ENCODE data around the gene ZBED4. TPM values are rescaled to one million over a fixed set of nuclear protein-coding genes. Genes with fewer than 3 reads are reported as not detected.

Gene ZBED4
- total and polyA plus RNA-seq, 4 donors: 2.1 to 10.3 (median 4.8) TPM

DNA sequence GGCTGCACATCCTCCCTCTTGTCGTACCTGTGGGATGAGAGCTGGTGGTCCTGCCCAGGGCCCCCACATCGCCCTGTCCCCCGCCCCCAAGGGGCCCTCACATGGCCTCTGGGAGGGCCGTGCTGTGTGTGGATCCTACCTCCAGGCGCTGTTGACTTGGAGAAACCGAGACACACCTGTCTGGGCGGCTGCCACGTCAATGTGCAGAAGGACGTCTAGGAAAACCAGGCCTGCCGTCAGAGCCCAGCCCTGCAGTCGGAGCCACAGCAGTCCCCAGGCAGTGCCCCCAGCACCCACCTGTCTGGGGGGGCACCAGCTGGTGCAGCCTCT, 50.4 kb downstream of the ZBED4 start:
- no peak for DNase-seq (ENCODE audit: low spot score)
- TF ChIP-seq EGR1 (IDR thresholded peaks at IDR 0.05; ENCODE audit: low read depth in 2 of 2) (no peak), SP1 (IDR thresholded peaks at IDR 0.05) (no peak), FOXA1 (IDR thresholded peaks at IDR 0.05) (no peak), RXRA (IDR thresholded peaks at IDR 0.05) (no peak), FOXA2 (IDR thresholded peaks at IDR 0.05) (no peak), NR2F2 (IDR thresholded peaks at IDR 0.05) (no peak), HNF4A (conservative IDR thresholded peaks at IDR 0.05) (no peak), YY1 (IDR thresholded peaks at IDR 0.05) (no peak), RAD21 (IDR thresholded peaks at IDR 0.05) (no peak), TAF1 (conservative IDR thresholded peaks at IDR 0.05) (no peak), HNF4G (IDR thresholded peaks at IDR 0.05) (no peak), GABPA (IDR thresholded peaks at IDR 0.05 in 1 of 2, conservative IDR thresholded peaks at IDR 0.05 in 1 of 2) (no peak), JUND (IDR thresholded peaks at IDR 0.05) (no peak)
- TF ChIP-seq, protein P1, sequence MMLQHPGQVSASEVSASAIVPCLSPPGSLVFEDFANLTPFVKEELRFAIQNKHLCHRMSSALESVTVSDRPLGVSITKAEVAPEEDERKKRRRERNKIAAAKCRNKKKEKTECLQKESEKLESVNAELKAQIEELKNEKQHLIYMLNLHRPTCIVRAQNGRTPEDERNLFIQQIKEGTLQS (IDR thresholded peaks at IDR 0.05): no peak
- TF ChIP-seq, protein P2, sequence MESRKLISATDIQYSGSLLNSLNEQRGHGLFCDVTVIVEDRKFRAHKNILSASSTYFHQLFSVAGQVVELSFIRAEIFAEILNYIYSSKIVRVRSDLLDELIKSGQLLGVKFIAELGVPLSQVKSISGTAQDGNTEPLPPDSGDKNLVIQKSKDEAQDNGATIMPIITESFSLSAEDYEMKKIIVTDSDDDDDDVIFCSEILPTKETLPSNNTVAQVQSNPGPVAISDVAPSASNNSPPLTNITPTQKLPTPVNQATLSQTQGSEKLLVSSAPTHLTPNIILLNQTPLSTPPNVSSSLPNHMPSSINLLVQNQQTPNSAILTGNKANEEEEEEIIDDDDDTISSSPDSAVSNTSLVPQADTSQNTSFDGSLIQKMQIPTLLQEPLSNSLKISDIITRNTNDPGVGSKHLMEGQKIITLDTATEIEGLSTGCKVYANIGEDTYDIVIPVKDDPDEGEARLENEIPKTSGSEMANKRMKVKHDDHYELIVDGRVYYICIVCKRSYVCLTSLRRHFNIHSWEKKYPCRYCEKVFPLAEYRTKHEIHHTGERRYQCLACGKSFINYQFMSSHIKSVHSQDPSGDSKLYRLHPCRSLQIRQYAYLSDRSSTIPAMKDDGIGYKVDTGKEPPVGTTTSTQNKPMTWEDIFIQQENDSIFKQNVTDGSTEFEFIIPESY (IDR thresholded peaks at IDR 0.05): no peak
- TF ChIP-seq, protein P3, sequence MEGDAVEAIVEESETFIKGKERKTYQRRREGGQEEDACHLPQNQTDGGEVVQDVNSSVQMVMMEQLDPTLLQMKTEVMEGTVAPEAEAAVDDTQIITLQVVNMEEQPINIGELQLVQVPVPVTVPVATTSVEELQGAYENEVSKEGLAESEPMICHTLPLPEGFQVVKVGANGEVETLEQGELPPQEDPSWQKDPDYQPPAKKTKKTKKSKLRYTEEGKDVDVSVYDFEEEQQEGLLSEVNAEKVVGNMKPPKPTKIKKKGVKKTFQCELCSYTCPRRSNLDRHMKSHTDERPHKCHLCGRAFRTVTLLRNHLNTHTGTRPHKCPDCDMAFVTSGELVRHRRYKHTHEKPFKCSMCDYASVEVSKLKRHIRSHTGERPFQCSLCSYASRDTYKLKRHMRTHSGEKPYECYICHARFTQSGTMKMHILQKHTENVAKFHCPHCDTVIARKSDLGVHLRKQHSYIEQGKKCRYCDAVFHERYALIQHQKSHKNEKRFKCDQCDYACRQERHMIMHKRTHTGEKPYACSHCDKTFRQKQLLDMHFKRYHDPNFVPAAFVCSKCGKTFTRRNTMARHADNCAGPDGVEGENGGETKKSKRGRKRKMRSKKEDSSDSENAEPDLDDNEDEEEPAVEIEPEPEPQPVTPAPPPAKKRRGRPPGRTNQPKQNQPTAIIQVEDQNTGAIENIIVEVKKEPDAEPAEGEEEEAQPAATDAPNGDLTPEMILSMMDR (IDR thresholded peaks at IDR 0.05; ENCODE audit: low read depth, low read length, missing input control): no peak
- TF ChIP-seq, protein P4, sequence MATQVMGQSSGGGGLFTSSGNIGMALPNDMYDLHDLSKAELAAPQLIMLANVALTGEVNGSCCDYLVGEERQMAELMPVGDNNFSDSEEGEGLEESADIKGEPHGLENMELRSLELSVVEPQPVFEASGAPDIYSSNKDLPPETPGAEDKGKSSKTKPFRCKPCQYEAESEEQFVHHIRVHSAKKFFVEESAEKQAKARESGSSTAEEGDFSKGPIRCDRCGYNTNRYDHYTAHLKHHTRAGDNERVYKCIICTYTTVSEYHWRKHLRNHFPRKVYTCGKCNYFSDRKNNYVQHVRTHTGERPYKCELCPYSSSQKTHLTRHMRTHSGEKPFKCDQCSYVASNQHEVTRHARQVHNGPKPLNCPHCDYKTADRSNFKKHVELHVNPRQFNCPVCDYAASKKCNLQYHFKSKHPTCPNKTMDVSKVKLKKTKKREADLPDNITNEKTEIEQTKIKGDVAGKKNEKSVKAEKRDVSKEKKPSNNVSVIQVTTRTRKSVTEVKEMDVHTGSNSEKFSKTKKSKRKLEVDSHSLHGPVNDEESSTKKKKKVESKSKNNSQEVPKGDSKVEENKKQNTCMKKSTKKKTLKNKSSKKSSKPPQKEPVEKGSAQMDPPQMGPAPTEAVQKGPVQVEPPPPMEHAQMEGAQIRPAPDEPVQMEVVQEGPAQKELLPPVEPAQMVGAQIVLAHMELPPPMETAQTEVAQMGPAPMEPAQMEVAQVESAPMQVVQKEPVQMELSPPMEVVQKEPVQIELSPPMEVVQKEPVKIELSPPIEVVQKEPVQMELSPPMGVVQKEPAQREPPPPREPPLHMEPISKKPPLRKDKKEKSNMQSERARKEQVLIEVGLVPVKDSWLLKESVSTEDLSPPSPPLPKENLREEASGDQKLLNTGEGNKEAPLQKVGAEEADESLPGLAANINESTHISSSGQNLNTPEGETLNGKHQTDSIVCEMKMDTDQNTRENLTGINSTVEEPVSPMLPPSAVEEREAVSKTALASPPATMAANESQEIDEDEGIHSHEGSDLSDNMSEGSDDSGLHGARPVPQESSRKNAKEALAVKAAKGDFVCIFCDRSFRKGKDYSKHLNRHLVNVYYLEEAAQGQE (IDR thresholded peaks at IDR 0.05): no peak
- TF ChIP-seq, protein P5, sequence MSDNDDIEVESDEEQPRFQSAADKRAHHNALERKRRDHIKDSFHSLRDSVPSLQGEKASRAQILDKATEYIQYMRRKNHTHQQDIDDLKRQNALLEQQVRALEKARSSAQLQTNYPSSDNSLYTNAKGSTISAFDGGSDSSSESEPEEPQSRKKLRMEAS (IDR thresholded peaks at IDR 0.05): no peak
- Histone ChIP-seq H3K9ac (ENCODE audit: low read depth in 1 of 2, low read length in 2 of 2) (no peak overlapping the region), H3K4me1 (ENCODE audit: control insufficient read depth in 4 of 4, insufficient read depth in 4 of 4, low read length in 3 of 4) (no peaks in the 10 kb centered on the region), H3K4me3 (ENCODE audit: low read depth in 1 of 3, low read length in 3 of 3) (no peak overlapping the region), H3K9me3 (ENCODE audit: control insufficient read depth in 4 of 4, low read length in 3 of 4) (no peaks in the 10 kb centered on the region), H3K36me3 (ENCODE audit: control insufficient read depth in 4 of 4, insufficient read depth in 3 of 4, low read depth in 1 of 4, low read length in 3 of 4) (peaks cover 9 to 64% (median 25%) of the 10 kb centered on the region in 4 donors), H3K27me3 (ENCODE audit: control insufficient read depth in 4 of 4, insufficient read depth in 4 of 4, low read length in 3 of 4) (no peaks in the 10 kb centered on the region), H3K27ac (ENCODE audit: low read depth in 1 of 2, low read length in 2 of 2) (no peak overlapping the region)
- WGBS: 95% methylated on average over 11 of the region's 11 CpGs
